Fibroblast of pulmonary artery (primary cell): ENCODE data around the gene SLFN13.

ENCODE experiments used
- DNase-seq: peaks from one replicate; pipeline ENCODE4 v3.0.0-alpha.2; 2010; ENCODE audit warnings: low read depth
- H3K4me3 ChIP-seq: replicated peaks from 2 replicates; pipeline ENCODE4 v1.5.1; 2011; ENCODE audit warnings: low read depth, mild to moderate bottlenecking, control low read depth, low read length, moderate library complexity
- TF ChIP-seq, protein P1 (sequence below): IDR thresholded peaks from 2 replicates; pipeline ENCODE4 v1.5.1; 2011; ENCODE audit warnings: mild to moderate bottlenecking, control low read depth, low read length, inconsistent platforms; ENCODE audit errors: missing control alignments

Gene SLFN13, protein sequence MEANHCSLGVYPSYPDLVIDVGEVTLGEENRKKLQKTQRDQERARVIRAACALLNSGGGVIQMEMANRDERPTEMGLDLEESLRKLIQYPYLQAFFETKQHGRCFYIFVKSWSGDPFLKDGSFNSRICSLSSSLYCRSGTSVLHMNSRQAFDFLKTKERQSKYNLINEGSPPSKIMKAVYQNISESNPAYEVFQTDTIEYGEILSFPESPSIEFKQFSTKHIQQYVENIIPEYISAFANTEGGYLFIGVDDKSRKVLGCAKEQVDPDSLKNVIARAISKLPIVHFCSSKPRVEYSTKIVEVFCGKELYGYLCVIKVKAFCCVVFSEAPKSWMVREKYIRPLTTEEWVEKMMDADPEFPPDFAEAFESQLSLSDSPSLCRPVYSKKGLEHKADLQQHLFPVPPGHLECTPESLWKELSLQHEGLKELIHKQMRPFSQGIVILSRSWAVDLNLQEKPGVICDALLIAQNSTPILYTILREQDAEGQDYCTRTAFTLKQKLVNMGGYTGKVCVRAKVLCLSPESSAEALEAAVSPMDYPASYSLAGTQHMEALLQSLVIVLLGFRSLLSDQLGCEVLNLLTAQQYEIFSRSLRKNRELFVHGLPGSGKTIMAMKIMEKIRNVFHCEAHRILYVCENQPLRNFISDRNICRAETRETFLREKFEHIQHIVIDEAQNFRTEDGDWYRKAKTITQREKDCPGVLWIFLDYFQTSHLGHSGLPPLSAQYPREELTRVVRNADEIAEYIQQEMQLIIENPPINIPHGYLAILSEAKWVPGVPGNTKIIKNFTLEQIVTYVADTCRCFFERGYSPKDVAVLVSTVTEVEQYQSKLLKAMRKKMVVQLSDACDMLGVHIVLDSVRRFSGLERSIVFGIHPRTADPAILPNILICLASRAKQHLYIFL

DNA sequence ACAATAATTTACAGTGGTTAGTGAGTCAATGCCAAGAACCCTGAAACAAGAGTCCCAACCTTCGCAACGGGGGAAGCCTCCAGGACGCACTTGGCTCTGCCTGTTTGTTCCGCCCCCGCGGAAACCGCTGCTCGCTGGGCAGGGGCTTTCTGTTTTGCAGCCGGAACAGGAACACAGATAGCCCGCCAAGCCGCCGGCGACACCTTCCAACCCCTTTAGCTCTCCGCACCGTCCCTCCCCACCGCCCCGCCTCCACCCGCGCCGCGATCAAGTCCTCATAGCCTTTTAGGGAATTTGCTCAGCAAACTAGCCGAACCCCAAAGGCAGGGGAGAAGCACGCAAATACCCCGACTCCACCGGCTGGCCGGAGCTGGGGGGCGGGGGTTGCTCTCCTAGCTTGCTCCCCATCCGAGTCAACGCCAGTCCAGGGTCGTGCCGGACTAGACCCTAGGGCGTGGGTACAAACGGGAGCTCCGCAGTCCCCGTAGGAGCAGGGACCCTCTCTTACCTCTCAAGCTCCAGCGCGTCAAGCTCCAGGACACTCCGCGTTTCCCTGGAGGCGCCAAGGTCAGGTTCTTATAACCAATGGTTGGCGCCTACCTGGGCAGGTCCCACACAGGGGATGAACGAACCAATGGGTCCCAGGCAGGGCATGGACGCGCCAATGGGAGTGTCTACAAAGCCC, at the start of gene SLFN13:
Gene SLFN13, minus strand, starts transcription at position 553 of the 685 bp plus-strand sequence. CDS start 3,086 bp downstream, outside the sequence.
- peak within 1 kb of the TSS; percentile 56 for H3K4me3 ChIP-seq
- peak; percentile 64 for DNase-seq
- TF ChIP-seq, protein P1, sequence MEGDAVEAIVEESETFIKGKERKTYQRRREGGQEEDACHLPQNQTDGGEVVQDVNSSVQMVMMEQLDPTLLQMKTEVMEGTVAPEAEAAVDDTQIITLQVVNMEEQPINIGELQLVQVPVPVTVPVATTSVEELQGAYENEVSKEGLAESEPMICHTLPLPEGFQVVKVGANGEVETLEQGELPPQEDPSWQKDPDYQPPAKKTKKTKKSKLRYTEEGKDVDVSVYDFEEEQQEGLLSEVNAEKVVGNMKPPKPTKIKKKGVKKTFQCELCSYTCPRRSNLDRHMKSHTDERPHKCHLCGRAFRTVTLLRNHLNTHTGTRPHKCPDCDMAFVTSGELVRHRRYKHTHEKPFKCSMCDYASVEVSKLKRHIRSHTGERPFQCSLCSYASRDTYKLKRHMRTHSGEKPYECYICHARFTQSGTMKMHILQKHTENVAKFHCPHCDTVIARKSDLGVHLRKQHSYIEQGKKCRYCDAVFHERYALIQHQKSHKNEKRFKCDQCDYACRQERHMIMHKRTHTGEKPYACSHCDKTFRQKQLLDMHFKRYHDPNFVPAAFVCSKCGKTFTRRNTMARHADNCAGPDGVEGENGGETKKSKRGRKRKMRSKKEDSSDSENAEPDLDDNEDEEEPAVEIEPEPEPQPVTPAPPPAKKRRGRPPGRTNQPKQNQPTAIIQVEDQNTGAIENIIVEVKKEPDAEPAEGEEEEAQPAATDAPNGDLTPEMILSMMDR = no peak

DNA sequence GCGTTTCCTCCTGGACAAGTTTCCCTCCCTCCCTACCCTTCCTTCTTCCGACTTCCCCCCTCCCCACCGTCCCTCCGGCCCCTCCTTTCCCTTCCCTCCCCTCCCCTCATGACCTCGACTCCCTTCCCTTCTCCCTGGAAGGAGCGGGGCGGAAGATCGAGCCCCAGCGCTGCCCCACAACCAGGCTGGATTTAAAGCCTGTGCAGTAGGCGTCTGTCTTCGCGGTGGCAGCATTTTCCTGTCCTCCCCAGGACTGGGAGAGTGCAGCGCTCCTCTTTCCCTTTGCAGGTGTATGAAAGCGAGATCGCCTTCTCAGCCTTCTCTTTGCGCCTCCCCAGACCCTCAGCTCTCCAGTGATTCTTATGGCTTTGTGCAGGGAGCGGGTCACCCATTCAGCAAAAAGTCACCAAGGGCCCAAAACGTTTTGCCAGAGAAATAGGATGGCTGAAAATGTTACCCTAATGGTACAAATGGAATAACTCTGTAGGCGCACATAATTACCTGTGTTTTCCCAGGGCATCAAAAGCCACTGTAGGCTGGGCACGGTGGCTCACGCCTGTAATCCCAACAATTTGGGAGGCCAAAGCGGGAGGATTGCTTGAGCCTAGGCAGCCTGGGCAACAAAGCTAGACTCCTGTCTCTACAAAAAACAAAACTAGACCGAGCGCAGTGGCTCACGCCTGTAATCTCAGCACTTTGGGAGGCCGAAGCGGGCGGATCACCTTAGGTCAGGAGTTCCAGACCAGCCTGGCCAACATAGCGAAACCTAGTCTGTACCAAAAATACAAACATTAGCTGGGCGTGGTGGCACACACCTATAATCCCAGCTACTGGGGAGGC, 48.1 kb upstream of the SLFN13 start:
- no peak overlapping the region for H3K4me3 ChIP-seq
- DNase-seq = no peak
- TF ChIP-seq, protein P1 = no peak

DNA sequence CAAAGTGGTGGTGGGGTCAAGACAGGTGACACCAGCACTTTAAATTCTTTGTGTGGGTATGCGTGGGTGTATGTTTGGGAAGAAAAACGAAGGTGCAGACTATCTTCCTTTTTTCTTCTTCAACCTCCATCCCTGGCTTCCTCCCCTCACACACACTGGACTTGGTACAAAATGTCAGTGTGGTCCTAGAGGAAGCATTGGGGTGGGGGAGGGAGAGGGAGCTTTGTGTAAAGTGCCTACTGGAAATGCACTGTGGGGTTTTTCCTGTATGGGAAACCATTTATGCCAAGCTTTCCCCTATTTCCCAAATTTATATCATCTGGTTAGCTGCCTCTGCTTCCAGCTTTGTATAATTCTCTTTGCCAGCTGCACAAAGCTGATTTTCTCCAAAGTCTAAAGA, 44.5 kb upstream of the SLFN13 start:
- DNase-seq = no peak
- no peak overlapping the region for H3K4me3 ChIP-seq
- TF ChIP-seq, protein P1 = no peak

DNA sequence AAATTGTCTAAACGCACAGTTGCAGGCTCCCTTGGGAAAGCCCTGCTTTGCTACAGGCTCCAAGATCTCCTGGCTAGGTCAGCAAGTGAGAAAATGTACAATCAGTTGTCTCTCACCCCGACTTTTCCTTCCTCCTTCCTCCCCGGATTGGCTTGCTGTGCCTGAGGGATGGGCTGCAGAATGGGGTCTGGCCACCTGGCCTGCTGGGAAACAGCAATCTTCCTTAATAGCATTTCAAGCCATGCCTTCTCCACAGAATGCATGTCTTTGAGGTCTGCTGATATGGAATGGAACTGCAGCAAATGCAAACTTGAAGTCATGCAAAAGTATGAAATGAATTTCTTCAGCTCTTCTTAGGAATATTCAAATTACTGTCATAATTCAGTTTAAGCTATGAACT, 42.9 kb upstream of the SLFN13 start:
- no peak overlapping the region for H3K4me3 ChIP-seq
- DNase-seq = no peak
- TF ChIP-seq, protein P1 = no peak

DNA sequence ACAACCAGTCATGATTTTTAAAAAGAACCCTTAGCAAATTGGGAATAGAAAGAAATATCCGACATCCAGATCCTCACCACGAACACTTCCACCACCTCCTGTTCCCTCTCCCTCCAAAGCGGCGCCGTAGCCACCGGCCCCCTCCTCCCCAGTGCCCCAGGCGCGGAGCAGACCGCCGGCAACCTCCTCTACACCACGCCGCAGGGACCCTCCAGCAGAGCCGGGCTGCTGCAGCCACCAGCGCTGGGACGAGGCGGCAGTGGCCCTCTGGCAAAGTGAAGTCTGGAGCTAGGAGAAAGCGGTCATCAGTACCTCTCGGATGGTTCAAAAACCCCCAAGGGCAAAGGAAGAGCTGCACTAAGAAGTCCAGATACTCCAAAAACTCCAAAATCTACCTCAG, 41.4 kb upstream of the SLFN13 start:
- no peak overlapping the region for H3K4me3 ChIP-seq
- no peak for DNase-seq
- TF ChIP-seq, protein P1 = no peak

DNA sequence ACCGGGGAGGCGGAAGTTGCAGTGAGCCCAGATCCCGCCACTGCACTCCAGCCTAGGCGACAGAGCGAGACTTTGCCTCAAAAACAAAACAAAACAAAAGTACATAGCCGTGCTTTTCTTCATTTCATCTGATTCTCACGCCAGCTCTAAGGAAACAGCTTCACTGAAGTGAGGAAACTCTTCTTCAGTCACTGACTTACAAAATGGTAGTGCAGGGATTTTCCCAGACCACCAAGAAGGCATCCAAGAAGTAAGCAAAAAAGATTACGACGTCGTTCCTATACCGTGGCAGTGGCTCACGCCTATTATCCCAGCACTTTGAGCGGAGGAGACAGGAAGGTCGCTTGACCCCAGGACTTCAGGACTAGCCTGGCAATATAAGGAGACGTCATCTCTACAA, 40.4 kb upstream of the SLFN13 start:
- DNase-seq = no peak
- TF ChIP-seq, protein P1 = no peak
- no peak overlapping the region for H3K4me3 ChIP-seq
